ENCODE data around the gene MAGEA9B.

MAGEA9B gene

DNA sequence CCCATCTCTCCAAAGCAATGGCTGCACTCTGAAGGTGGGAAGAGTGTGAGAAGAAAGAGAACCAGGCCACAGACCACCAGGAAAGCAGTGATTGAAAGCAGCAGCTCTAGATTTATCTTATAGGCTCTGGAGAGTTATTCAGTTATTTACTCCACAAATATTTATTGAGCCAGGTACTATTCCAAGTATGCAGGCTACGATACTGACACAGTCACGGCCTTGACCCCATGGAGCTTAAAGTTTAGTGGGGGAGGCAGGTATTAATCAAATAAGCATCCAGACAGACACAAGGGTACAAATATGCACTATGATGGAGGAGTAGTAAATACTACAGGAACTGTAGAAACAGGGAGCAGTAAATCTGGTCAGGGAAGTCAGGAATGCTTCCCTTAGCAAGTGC is 41.5 kb upstream of the MAGEA9B start:
- TF ChIP-seq, protein P1, sequence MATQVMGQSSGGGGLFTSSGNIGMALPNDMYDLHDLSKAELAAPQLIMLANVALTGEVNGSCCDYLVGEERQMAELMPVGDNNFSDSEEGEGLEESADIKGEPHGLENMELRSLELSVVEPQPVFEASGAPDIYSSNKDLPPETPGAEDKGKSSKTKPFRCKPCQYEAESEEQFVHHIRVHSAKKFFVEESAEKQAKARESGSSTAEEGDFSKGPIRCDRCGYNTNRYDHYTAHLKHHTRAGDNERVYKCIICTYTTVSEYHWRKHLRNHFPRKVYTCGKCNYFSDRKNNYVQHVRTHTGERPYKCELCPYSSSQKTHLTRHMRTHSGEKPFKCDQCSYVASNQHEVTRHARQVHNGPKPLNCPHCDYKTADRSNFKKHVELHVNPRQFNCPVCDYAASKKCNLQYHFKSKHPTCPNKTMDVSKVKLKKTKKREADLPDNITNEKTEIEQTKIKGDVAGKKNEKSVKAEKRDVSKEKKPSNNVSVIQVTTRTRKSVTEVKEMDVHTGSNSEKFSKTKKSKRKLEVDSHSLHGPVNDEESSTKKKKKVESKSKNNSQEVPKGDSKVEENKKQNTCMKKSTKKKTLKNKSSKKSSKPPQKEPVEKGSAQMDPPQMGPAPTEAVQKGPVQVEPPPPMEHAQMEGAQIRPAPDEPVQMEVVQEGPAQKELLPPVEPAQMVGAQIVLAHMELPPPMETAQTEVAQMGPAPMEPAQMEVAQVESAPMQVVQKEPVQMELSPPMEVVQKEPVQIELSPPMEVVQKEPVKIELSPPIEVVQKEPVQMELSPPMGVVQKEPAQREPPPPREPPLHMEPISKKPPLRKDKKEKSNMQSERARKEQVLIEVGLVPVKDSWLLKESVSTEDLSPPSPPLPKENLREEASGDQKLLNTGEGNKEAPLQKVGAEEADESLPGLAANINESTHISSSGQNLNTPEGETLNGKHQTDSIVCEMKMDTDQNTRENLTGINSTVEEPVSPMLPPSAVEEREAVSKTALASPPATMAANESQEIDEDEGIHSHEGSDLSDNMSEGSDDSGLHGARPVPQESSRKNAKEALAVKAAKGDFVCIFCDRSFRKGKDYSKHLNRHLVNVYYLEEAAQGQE (IDR thresholded peaks at IDR 0.05; ENCODE audit: insufficient read depth in 1 of 2, low read depth in 2 of 2, low read length in 2 of 2) = no peak
- no peak for TF ChIP-seq FOXP2 (optimal IDR thresholded peaks at IDR 0.05; ENCODE audit: borderline replicate concordance, extremely low read depth, extremely low read length, insufficient read depth)
- no peak for TF ChIP-seq TAF1 (IDR thresholded peaks at IDR 0.05; ENCODE audit: borderline replicate concordance, insufficient read depth, low read length)
- TF ChIP-seq SIN3A (IDR thresholded peaks at IDR 0.05; ENCODE audit: borderline replicate concordance, insufficient read depth, low read length) = no peak
- TF ChIP-seq POLR2AphosphoS5 (IDR thresholded peaks at IDR 0.05; ENCODE audit: low read depth, low read length) = no peak

DNA sequence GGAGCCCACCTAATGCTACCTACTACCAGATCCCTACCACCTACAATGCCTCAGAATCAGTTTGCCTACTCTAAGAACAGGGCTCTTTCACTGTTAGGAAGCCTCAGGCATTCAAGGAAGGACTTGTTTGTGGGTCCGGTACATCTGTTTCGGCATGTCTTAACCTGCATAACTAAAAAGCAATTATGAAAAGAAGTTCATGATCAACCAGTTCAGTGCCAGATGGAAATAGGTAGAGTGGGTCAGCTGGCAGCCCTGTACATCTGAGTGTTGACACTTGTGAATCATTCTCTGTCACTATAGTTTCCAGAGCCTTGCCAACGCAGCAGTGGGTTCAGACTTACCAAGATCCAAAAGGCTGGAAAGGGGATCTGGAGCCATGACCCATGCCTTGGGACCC is 41.0 kb upstream of the MAGEA9B start:
- TF ChIP-seq, protein P1 (IDR thresholded peaks at IDR 0.05; ENCODE audit: insufficient read depth in 1 of 2, low read depth in 2 of 2, low read length in 2 of 2) = no peak

DNA sequence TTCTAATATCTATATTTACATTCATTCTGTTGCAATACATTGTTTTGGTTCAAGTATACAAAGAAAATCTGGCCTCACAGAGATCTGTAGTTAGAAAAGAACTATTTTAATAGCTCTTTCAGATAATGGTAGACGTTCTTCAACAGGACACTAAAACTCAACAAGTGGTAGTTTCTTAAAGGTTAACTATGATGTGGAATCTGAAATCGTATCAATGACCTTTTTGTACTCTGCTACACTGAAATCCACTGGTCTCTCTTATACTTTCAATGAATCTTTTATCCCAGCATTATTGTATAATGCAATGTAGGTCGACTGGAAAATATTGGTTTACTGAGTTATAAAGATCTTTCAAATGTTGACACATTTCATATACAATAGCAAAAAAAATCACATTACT is 31.6 kb upstream of the MAGEA9B start:
- TF ChIP-seq POLR2AphosphoS5 (IDR thresholded peaks at IDR 0.05; ENCODE audit: low read depth, low read length) = no peak
- TF ChIP-seq, protein P1 (IDR thresholded peaks at IDR 0.05; ENCODE audit: insufficient read depth in 1 of 2, low read depth in 2 of 2, low read length in 2 of 2) = no peak

DNA sequence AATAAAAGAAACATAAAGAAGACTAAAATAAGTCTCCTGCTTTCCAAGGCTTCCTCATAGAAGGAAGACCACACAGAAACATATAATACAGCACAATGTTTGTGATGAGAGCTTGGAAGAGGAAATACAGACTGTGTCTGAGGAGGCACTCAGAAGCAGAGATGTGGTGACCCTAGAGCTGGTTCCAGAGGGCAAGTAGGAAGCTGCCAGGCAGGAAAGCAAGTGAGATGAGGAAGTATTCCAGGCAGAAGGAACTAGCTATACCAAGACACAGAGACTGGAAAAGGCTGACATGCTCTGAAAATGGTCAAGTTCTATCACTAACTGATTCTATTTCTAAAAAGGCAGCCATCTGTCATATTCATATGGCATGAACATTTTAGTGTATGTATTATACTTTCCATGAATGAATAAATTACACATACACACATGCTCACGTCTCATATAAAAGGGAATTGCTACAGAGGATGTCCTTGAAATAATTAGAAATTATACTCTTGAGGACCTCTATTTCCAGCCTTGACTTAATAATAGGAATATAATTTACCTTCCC is 24.4 kb upstream of the MAGEA9B start:
- TF ChIP-seq SIN3A (IDR thresholded peaks at IDR 0.05; ENCODE audit: borderline replicate concordance, insufficient read depth, low read length) (no peak), POLR2AphosphoS5 (IDR thresholded peaks at IDR 0.05; ENCODE audit: low read depth, low read length) (no peak)
- TF ChIP-seq, protein P1 (IDR thresholded peaks at IDR 0.05; ENCODE audit: insufficient read depth in 1 of 2, low read depth in 2 of 2, low read length in 2 of 2) = no peak

DNA sequence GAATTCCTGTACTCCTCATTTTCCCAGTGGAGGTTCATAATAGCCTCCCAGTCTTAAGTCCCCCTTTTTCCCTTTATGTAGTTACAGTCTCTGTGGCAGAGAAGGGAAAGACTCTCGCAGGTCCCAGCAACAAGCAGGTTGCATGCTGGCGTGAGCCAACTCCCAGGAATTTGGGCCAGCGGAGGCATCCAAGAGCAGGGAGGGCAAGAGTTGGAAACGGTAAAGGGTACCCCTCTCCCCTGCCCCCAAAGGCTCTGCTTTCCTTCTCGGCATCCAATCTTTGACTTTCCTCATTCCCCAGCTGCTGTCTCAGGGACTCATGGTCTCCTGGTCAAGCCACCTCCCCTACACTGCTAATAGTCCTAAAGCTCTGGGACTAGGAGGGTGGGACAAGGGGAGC is 23.3 kb upstream of the MAGEA9B start:
- TF ChIP-seq, protein P1 (IDR thresholded peaks at IDR 0.05; ENCODE audit: insufficient read depth in 1 of 2, low read depth in 2 of 2, low read length in 2 of 2) = no peak
